Thyroid gland (tissue), 4 donors: Measurements from ENCODE around the gene EFNA1.

Experiments
- POLR2A ChIP-seq, 2 donors: fragments of 450-650 bp; IDR thresholded peaks; one replicate each; pipeline ENCODE4 v1.6.1; 2017; ENCODE audit warnings: antibody characterized with exemption in 2 of 2, mild to moderate bottlenecking in 2 of 2, moderate library complexity in 1 of 2
- TF ChIP-seq, protein P1 (sequence below), 6 experiments: fragments of 200-600 bp in 3 of 6; fragments of 450-650 bp in 3 of 6; sonication (generic) in 3 of 6; IDR thresholded peaks; one replicate each; pipeline ENCODE4 v1.5.1; 2016 to 2019; ENCODE audit warnings: antibody characterized with exemption in 6 of 6, mild to moderate bottlenecking in 2 of 6, inconsistent platforms in 1 of 6, moderate library complexity in 1 of 6

DNA sequence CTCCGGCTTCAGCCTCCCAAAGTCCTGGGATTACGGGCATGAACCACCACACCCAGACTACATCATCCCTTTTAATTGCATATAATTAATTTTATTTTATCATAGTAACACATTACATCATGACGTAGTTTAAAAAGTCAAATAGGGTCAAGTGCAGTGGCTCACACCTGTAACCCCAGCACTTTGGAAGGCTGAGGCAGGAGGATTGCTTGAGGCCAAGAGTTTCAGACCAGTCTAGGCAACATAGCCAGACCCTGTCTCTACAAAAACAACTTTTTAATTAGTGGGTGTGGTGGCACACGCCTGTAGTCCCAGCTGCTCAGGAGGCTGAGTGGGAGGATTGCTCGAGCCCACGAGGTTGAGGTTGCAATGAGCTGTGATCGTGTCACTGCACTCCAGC lies 28.3 kb upstream of the EFNA1 start:
- TF ChIP-seq, protein P1, sequence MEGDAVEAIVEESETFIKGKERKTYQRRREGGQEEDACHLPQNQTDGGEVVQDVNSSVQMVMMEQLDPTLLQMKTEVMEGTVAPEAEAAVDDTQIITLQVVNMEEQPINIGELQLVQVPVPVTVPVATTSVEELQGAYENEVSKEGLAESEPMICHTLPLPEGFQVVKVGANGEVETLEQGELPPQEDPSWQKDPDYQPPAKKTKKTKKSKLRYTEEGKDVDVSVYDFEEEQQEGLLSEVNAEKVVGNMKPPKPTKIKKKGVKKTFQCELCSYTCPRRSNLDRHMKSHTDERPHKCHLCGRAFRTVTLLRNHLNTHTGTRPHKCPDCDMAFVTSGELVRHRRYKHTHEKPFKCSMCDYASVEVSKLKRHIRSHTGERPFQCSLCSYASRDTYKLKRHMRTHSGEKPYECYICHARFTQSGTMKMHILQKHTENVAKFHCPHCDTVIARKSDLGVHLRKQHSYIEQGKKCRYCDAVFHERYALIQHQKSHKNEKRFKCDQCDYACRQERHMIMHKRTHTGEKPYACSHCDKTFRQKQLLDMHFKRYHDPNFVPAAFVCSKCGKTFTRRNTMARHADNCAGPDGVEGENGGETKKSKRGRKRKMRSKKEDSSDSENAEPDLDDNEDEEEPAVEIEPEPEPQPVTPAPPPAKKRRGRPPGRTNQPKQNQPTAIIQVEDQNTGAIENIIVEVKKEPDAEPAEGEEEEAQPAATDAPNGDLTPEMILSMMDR (IDR thresholded peaks at IDR 0.05) = no peak
- TF ChIP-seq POLR2A (IDR thresholded peaks at IDR 0.05) = no peak
